Smooth muscle cell (in vitro differentiated cells): ENCODE data around the gene FOXD4L5. TPM values are rescaled to one million over a fixed set of nuclear protein-coding genes. Genes with fewer than 3 reads are reported as not detected.
"Not testable (repeated sequence)": the region's sequence is repeated elsewhere in the genome, so short reads cannot be mapped to it uniquely, and the experiment has no call there.

Experiments used
- DNase-seq: peaks from one replicate; lab custom pipeline; 2025; ENCODE audit not compliant: unreplicated experiment; lab: John Stamatoyannopoulos, UW
- H2AFZ ChIP-seq: fragments of 200-600 bp; sonication (generic); 2 replicates; pipeline ENCODE4 v1.6.0; 2016; ENCODE audit warnings: antibody characterized with exemption, low read depth, mild to moderate bottlenecking
- H3F3A ChIP-seq: fragments of 200-600 bp; sonication (generic); 2 replicates; pipeline ENCODE4 v1.6.0; 2017; ENCODE audit warnings: antibody characterized with exemption, low read depth
- H3K27ac ChIP-seq: fragments of 200-600 bp; sonication (generic); 2 replicates; pipeline ENCODE4 v1.5.1; 2016; ENCODE audit warnings: low read depth, mild to moderate bottlenecking
- H3K27me3 ChIP-seq: fragments of 200-600 bp; sonication (generic); 2 replicates; pipeline ENCODE4 v1.6.1; 2016; ENCODE audit warnings: low read depth, mild to moderate bottlenecking
- H3K36me3 ChIP-seq: fragments of 200-600 bp; sonication (generic); 2 replicates; pipeline ENCODE4 v1.5.1; 2016; ENCODE audit warnings: low read depth
- H3K4me1 ChIP-seq: fragments of 200-600 bp; sonication (generic); 2 replicates; pipeline ENCODE4 v1.5.1; 2016; ENCODE audit warnings: low read depth
- H3K4me2 ChIP-seq: fragments of 200-600 bp; sonication (generic); 2 replicates; pipeline ENCODE4 v1.6.0; 2016; ENCODE audit warnings: mild to moderate bottlenecking
- H3K4me3 ChIP-seq: fragments of 200-600 bp; sonication (generic); 2 replicates; pipeline ENCODE4 v1.5.1; 2016; ENCODE audit warnings: mild to moderate bottlenecking
- H3K79me2 ChIP-seq: fragments of 200-600 bp; sonication (generic); 2 replicates; pipeline ENCODE4 v1.6.0; 2016; ENCODE audit warnings: low read depth, mild to moderate bottlenecking
- H3K9ac ChIP-seq: fragments of 200-600 bp; sonication (generic); 2 replicates; pipeline ENCODE4 v1.6.0; 2016; ENCODE audit warnings: low read depth
- H3K9me3 ChIP-seq: fragments of 200-600 bp; sonication (generic); replicated peaks from 2 replicates; pipeline ENCODE4 v1.5.1; 2016; ENCODE audit warnings: low read depth
- H4K20me1 ChIP-seq: fragments of 200-600 bp; sonication (generic); 2 replicates; pipeline ENCODE4 v1.6.0; 2016; ENCODE audit warnings: low read depth
- WGBS: methylation state at CpG from one replicate; pipeline ENCODE4 v1.1.7; 2016; ENCODE audit warnings: low lambda C conversion rate; 5-methylcytosine and 5-hydroxymethylcytosine counted together
- polyA plus RNA-seq: library from polyadenylated mRNA; unstranded; fragments of >200 nt; fragmentation: Nextera tagmentation; extraction: Ambion mirVana; gene quantifications from 2 replicates; pipeline ENCODE4 v1.2.1, GENCODE V29; 2016
- small RNA-seq: library from RNA; depleted of rRNA; stranded (forward); fragments of <200 nt; gene quantifications from one replicate; pipeline ENCODE3, GENCODE V24; 2014
- total RNA-seq: library from RNA; depleted of rRNA; stranded (reverse); fragments of >200 nt; gene quantifications from 2 replicates; pipeline ENCODE4 v1.2.3, GENCODE V29; 2014

FOXD4L5 gene
- total RNA-seq = not detected in 2 replicates
- polyA plus RNA-seq = not detected in 2 replicates

DNA sequence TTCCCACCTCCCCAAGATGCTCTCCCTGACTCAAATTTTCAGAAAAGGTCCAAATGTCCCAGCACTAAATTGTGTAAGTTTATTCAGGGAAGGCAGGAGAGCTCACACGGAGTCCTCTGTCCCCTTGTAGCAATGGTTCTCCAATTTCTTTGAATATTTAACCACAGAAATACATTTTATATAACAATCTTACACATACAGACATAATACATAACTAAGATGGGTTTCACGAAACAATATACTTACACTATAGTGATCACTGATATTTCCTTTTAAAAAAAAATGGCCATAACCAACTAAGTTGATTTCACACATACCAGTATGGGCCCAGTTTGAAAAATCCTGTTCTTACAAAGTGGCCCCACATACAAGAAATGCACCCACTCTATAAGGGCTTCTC, at the start of gene FOXD4L5:
FOXD4L5 (minus strand) TSS at position 101 of the 400 bp plus-strand sequence. CDS start 832 bp downstream, outside the sequence.
- not testable (repeated sequence) for H3K9me3 ChIP-seq, H3K4me2 ChIP-seq
- 87% methylated on average over 1 of the region's 2 CpGs for WGBS

DNA sequence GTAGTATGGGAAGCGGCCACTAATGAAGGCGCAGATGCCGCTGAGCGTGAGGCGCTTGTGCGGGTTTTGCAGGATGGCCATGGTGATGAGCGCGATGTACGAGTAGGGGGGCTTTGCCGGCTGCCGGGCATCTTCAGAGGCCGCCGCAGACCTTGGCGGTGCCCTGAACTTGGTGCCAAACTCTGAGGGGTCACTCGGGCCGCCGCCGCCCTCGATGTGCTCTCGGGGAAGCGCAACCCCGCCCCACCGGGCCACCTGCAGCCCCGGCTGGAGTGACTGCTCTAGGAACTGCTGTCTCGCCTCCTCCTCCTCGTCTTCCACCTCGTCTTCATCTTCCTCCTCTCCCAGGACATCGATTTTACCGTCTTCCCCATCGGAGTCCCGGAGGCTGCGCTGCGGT, 1.1 kb downstream of the FOXD4L5 start:
- DNase-seq, H2AFZ ChIP-seq, H3K9me3 ChIP-seq, H3F3A ChIP-seq, H3K27me3 ChIP-seq, H3K4me1 ChIP-seq, H3K36me3 ChIP-seq, H3K9ac ChIP-seq, H3K27ac ChIP-seq, H4K20me1 ChIP-seq, H3K4me3 ChIP-seq, H3K79me2 ChIP-seq, H3K4me2 ChIP-seq: not testable (repeated sequence)
- WGBS = no CpG with 5 or more reads among the region's 33 CpGs

More for the DNA sequence above, at the start of gene FOXD4L5:
- H3K27ac ChIP-seq, H3K4me3 ChIP-seq, H3K4me1 ChIP-seq, H3K27me3 ChIP-seq, H3K36me3 ChIP-seq, H4K20me1 ChIP-seq, H3K9ac ChIP-seq, DNase-seq, H2AFZ ChIP-seq, H3K79me2 ChIP-seq, H3F3A ChIP-seq: not testable (repeated sequence)

DNA sequence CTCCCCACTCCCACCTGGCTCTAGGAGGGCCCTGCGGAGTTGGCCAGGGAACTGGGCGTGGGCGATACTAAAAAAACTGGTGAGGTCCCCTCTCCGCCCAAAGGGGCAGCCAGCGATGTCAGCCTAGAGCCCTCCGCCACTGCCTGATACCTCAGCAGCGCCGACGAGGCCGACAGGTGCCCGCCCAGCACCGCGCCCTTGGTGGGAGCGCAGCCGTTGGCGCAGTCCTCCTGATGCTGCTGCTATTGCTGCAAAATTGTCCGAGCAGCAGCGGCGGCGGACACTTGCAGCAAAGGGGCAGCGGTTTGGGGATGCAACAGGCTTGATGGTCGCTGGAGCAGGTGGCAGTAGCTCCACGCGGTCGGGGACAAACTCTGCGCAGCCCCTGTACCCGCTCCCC, 2.0 kb downstream of the FOXD4L5 start:
- not testable (repeated sequence) for H3K27ac ChIP-seq, H3F3A ChIP-seq, H3K9me3 ChIP-seq, DNase-seq, H3K36me3 ChIP-seq, H3K27me3 ChIP-seq, H2AFZ ChIP-seq, H3K79me2 ChIP-seq, H4K20me1 ChIP-seq, H3K4me1 ChIP-seq, H3K4me3 ChIP-seq, H3K9ac ChIP-seq, H3K4me2 ChIP-seq
- no CpG with 5 or more reads among the region's 27 CpGs for WGBS

Small RNA genes lying within 50 kb of the gene (small RNA-seq; reads per million reads assigned to genes)
- gene IGKV1OR9-1 = not detected
